PFSK-1 (cell line): ENCODE measurements around the gene CAMSAP2.

Source experiments
- FOXP2 ChIP-seq: optimal IDR thresholded peaks from 2 replicates; pipeline ENCODE3; 2011; ENCODE audit warnings: borderline replicate concordance, control low read depth, inconsistent platforms; ENCODE audit not compliant: insufficient read depth; ENCODE audit errors: extremely low read length, extremely low read depth
- POLR2AphosphoS5 ChIP-seq: IDR thresholded peaks from 2 replicates; pipeline ENCODE4 v1.6.1; 2012; ENCODE audit warnings: low read depth, mild to moderate bottlenecking, control low read depth, low read length, moderate library complexity
- REST ChIP-seq, 2 experiments: IDR thresholded peaks; 2 replicates each; pipeline versions ENCODE4 v1.6.1 to v1.8.0; 2011 to 2012; ENCODE audit warnings: low read depth in 2 of 2, low read length in 2 of 2, control low read depth in 1 of 2, inconsistent platforms in 1 of 2, mild to moderate bottlenecking in 1 of 2, moderate library complexity in 1 of 2; ENCODE audit not compliant: insufficient read depth in 1 of 2
- SIN3A ChIP-seq: IDR thresholded peaks from 2 replicates; pipeline ENCODE4 v1.6.1; 2012; ENCODE audit warnings: mild to moderate bottlenecking, low read length, moderate library complexity, borderline replicate concordance; ENCODE audit not compliant: insufficient read depth
- TAF1 ChIP-seq: IDR thresholded peaks from 2 replicates; pipeline ENCODE4 v1.6.1; 2012; ENCODE audit warnings: low read length, control low read depth, borderline replicate concordance; ENCODE audit not compliant: insufficient read depth

DNA sequence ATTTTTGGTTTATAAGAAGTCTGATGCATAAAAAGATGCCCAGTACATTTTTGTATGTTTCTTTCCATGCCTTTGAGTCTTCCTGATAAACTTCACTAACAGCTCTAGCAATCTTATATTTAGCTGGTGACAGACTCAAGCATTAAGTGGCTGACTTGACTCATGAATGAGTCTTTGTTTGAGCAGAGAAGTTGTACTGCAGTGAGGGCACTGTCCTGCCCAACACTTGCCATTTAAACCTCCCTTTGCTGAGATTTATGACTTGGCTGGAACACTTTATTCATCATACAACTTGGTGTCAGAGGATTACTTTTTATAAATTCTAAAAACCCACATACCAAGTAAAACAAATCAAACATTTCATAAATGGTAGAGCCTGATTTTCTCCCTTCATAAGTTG, 14.6 kb upstream of the CAMSAP2 start:
- TF ChIP-seq TAF1 = no peak
- no peak for TF ChIP-seq POLR2AphosphoS5
- TF ChIP-seq REST (IDR thresholded peaks at IDR 0.05; ENCODE audit: insufficient read depth in 1 of 2, low read depth in 2 of 2, low read length in 2 of 2) = no peak
- no peak for TF ChIP-seq SIN3A
- no peak for TF ChIP-seq FOXP2
